GM04504 (cell line): ENCODE measurements around the gene ZNF346.

Experiments
- DNase-seq: peaks from one replicate; pipeline ENCODE4 v3.0.0-alpha.2; 2012; ENCODE audit warnings: low read depth

Gene ZNF346

DNA sequence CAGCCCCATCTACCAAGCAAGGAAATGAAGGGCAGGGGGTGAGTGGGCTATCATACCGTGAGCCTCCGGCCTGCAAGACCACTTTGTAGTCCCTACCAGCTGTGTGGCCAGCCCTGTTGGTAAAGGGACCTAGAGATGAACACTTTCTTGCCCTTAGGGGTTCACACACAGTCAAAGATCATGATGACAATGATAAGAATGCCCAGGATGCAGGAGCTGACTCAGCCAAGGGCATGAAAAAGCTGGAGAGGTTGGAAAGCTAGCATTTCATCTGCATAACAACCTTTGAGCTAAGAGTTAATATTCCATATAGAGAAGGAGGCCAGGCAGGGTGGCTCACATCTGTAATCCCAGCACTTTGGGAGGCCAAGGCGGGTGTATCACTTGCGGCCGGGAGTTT is 45.0 kb downstream of the ZNF346 start:
- DNase-seq: no peak

DNA sequence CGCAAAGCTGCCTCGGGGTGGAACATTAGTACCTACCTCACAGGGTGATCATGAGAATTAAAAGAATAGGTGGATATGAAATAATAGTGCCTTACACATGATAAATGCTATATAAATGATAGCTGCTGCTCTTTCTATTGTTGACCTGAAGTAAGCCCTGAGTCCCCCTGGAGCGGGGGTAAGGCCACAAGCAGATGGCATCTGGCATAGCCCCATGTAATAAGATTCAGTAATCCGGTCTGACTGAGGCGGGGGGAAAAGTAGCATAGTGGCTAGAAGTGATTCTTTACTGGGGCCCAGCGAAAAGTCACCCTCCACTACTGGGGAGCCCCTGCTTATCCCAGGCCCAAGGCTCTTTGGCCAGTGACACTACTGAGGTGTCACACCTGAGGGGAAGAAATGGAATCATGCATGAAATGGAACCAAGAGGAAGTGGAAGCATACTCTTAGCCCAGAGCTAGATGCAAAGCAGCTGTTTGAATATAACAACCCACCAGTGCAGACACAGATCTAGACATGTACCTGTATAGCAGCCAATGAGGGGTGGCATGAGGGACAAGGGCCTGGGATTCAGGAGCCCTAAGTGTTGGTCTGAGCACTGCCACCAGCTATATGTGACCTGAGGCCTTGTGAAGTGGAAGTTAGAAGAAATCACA is 48.2 kb downstream of the ZNF346 start:
- no peak for DNase-seq

DNA sequence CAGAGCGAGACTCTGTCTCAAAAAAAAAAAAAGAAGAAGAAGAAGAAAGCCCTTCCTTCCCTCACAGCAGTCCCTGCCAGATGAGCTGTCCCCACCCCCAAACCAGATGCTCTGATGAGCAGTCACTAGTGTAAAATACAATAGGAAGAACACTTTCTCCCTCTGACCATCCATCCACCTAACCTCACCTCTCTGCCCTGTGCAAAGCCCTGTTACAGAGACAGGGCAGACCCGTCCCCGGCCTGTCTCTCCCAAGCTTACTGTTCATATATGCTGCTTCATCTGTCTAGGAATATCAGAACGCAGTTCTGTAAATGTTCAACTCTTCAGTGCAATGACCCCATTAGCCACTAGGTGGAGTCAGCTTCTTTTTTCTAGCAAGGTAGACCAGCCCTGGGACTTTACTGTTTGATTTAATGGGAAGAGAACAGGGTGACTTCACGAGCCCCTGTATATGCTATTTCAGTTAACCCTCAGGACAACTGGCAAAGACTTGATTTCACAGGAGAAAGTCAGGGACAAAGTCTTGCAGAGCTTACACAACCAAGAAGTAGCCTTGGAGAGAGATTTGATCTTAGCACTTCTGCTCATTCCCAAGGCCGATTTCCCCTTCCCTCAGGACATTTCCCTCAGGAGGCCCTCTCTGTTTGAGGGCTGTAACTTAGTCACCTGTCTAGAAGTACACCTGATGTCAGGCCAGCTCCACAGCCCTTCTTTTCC is 49.3 kb downstream of the ZNF346 start:
- peak; percentile 69 for DNase-seq

DNA sequence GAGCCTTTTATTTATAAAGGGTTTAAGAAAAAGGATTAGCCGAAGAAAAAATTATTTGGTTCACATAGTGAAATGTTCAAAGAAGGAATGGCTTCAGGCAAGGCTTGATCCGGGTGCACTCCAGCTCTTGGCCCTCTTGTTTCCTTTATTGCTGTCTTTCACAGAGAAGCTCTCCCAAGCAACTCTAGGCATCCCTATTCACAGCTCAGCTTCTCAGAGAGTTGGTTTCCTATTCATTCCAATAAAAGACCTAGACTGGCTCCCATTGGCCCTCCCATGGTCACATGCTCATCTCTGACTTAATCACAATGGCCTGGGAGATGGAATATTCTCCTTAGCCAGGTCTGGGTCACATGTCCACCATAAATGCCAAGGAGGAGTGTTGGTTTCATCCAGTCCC is 54.8 kb downstream of the ZNF346 start:
- no peak for DNase-seq

DNA sequence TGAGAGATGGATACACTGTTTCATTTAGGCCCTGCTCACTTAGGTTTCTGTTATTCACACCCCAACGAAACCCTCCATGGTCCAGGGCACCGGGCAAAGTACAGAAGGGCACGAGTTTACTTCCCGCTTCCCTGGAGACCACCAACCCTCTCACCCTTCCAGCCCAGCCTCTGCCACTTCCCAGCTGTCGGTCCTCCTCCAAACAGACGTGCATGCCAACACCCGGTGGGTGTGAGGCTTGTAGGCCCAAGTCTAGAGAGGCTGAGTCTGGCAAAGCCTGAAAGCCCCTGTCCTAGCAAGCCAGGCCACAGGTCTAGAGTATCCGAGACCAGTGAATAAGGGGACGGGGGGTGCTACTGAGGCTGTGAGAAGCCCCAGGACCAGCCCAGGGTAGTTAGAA is 57.1 kb downstream of the ZNF346 start:
- DNase-seq: no peak

DNA sequence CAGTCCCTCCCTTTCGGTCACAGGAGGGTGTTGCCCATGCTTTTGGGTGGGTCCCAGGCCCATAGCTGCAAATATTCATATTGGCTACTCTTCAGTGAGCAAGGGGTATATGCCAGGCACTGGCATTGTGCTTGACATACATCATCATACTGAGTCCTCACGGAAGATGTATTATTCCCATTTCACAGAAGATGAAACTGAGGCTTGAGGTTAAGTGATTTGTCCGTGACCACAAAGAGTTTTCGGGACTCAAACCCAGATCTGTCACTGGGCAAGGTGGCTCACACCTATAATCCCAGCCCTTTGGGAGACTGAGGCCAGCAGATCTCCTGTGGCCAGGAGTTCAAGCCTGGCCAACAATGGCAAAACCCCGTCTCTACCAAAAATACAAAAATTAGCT is 57.8 kb downstream of the ZNF346 start:
- DNase-seq: no peak

DNA sequence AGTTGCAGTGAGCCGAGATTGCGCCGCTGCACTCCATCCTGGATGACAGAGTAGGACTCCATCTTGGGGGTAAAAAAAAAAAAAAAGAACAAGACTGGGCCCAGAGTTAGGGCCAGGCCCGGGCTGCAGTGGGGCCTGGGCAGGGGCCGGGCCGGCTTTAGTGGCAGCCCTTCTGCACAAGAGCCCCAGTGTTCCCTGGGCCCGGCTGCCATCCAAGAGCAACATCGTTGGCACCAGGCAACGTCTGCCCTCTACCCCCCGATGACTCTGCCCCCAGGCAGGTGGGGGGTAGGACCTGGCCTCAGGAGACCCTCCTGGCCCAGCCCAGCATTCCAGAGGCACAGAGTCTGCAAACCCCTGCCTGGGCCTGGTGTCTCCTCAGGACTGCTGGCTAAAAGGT is 59.4 kb downstream of the ZNF346 start:
- no peak for DNase-seq

DNA sequence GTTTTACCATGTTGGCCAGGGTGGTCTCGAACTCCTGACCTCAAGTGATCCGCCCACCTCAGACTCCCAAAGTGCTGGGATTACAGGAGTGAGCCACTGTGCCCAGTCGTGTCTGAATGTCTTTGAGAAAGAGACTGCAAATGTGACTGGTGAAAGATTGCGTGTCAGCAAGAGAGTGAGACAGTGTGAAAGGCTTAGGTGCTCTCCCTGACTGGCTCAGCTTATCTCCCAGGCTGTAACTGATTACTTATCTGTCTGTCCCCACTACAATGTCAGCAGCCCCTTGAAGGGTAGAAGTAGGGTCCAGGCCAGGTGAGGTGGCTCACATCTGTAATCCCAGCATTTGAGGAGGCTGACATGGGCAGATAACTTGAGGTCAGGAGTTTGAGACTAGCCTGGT is 60.9 kb downstream of the ZNF346 start:
- DNase-seq: no peak

DNA sequence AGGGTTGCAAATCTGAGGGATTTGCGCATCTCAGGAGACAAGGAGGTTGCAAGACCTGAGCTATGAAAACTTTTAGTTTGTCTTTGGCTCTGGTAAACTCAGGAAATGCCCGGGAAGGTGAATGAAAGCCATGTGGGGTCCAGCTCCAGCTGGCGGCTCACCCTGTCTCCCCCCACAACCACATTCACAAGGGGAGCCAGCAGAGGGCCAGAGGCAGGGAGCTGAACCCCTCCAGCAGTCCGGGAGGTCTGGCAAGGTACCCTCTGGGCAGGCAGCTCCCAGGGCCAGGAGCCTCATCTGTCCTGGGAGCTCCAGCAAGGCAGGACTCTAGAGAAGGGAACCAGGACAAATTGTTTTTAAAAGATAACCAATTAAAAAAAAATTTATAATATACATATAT is 61.7 kb downstream of the ZNF346 start:
- no peak for DNase-seq

DNA sequence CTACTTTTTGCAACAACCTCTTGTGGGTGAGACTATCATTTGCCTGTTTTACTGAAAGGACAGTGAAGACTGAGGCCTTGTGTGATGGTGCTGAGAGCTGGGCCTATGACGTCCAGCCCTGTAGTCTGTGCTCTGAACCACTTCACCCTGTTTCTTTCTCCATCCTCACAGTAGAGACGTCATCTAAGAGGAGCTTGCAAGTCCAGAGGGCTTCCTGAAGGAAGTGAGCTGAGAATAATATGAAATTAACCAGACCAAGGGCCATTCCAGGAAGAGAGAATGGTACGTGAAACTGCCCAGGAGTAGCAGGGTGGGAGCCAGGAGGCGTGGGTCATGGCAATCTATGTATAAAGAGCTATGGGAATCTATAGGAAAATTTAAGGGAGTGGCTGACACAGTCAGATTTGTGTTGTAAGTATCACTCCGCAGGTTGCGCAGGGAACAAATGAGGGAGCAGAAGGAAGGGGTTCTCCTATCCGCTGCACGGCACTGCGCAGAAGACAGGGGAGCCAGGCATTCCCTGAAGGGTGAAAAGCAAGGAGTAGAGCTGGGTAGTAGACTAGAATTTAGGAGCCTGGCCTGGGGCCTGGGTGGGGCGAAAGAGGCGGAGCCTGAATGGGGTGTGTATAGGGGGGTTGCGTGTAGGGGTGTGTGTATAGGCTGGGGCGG is 63.6 kb downstream of the ZNF346 start:
- DNase-seq: no peak

DNA sequence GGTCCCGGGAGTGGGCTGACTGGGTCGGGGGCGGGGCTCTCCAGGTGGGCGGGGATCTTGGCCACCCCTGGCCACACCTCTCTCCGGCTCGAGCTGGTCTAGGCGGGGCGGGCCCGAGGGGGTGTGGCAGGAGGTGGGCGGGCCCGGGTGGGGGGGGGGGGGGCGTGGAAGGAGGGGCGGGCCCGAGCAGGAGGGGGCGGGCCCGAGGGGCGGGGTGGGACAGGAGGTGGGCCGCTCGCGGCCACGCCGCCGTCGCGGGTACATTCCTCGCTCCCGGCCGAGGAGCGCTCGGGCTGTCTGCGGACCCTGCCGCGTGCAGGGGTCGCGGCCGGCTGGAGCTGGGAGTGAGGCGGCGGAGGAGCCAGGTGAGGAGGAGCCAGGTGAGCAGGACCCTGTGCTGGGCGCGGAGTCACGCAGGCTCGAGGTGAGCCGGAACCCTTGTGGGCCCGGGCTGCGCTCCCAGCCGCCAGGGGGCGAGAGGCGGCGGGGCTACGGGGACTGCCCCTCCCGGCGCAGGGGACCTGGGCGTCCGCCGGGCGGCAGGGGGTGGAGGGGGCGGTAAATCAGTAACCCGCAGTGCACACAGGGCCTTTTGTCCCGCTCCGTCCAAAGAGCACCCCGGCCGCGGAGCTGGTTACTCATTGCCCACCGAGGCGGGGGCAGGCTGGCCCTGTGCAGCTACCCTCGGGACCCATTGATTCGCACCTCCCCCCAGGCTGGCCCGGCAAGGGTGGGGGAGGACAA is 64.3 kb downstream of the ZNF346 start, which contains the start of gene FGFR4:
Gene FGFR4, plus strand, starts transcription at position 262 of the 744 bp plus-strand sequence. CDS start 2,688 bp downstream, outside the sequence.
- DNase-seq: no peak

DNA sequence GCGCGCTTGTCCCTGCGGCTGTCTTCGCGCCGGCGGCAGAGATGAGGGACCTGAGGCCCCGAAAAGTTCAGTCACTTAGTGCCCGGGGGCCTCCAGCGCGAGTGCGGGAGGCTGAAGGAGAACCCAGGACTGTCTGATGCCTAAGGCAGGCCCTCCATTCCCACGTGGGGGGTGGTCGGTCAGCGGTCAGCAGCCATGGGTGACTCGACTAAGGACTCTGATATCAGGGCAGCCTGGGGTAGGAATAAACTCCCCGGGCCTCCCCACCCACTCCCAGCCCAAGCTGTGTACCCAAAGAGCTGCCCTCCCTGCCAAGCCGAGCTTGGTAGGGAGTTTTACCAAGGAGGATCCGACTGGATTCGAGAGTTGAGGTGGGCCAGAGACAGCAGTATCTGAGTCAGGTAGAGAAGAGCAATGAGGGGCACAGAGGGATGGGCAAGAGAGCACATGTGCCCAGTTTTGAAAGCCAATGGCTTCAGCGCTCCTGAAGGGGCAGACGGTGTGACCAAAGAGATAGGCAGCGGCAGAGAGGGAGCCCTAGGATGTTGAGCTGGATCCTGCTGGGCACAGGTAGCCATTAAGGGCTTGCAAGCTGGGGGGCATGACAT is 65.0 kb downstream of the ZNF346 start:
- no peak for DNase-seq

DNA sequence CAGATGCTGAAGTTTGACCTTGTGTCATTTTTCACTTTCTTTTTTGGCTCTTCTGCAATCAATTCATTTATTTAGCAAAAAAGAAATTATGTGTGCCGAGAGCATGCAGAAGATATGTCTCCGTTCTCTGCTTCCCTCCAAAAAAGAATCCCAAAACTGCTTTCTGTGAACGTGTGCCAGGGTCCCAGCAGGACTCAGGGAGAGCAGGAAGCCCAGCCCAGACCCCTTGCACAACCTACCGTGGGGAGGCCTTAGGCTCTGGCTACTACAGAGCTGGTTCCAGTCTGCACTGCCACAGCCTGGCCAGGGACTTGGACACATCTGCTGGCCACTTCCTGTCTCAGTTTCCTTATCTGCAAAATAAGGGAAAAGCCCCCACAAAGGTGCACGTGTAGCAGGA is 66.6 kb downstream of the ZNF346 start:
- DNase-seq: no peak

DNA sequence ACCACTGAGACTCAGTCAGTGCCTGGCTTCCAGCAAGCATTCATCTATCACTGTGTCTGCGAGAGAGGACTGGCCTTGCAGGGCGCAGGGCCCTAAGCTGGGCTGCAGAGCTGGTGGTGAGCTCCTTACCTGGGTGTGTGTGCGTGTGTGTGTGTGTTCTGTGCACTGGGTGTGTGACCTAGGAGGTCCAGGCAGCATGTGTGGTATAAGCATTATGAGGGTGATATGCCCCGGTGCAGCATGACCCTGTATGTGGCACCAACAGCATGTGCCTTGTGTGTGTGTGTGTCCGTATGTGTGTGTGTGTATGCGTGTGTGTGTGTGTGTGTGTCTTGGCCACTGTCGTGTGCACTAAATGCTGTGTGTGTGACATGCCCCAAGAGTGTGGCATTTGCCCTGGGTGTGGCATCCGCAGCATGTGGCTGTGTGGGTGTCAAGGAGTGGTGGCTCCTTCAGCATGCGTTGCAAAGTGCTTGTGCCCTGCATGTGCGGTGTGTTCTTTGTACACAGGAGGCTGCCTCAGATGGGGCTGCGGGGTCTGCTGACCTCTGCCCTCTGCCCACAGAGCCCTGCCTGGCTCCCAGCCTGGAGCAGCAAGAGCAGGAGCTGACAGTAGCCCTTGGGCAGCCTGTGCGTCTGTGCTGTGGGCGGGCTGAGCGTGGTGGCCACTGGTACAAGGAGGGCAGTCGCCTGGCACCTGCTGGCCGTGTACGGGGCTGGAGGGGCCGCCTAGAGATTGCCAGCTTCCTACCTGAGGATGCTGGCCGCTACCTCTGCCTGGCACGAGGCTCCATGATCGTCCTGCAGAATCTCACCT is 67.5 kb downstream of the ZNF346 start:
- no peak for DNase-seq

DNA sequence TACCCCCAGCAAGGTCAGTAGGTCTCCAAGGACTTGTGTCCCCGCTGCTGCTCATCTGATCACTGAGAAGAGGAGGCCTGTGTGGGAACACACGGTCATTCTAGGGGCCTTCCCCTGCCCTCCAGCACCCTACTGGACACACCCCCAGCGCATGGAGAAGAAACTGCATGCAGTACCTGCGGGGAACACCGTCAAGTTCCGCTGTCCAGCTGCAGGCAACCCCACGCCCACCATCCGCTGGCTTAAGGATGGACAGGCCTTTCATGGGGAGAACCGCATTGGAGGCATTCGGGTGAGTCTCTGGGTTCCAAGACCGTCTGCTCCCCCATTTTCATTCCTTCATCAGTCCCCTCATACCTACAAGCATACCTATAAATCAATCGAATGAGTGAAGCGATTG is 68.3 kb downstream of the ZNF346 start:
- DNase-seq: no peak

DNA sequence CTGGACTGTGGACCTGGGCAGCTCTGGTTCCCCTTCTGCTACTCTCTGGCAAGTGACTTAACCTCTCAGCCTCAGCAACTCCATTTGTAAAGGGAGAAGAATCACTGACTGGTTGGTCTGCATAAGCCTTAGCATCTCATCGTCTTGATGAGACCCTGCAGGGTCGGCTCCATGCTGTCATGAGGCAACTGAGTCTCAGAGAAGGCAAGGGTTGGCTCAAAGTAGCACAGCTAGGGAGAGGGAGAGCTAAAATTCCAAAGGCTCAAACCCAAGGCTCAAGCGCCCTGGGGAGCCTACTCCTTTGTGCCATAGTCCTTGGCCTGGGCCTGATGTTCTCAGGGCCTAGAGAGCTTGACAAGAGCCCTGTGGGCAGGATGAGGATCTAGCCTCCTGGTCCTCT is 68.7 kb downstream of the ZNF346 start:
- DNase-seq: no peak

DNA sequence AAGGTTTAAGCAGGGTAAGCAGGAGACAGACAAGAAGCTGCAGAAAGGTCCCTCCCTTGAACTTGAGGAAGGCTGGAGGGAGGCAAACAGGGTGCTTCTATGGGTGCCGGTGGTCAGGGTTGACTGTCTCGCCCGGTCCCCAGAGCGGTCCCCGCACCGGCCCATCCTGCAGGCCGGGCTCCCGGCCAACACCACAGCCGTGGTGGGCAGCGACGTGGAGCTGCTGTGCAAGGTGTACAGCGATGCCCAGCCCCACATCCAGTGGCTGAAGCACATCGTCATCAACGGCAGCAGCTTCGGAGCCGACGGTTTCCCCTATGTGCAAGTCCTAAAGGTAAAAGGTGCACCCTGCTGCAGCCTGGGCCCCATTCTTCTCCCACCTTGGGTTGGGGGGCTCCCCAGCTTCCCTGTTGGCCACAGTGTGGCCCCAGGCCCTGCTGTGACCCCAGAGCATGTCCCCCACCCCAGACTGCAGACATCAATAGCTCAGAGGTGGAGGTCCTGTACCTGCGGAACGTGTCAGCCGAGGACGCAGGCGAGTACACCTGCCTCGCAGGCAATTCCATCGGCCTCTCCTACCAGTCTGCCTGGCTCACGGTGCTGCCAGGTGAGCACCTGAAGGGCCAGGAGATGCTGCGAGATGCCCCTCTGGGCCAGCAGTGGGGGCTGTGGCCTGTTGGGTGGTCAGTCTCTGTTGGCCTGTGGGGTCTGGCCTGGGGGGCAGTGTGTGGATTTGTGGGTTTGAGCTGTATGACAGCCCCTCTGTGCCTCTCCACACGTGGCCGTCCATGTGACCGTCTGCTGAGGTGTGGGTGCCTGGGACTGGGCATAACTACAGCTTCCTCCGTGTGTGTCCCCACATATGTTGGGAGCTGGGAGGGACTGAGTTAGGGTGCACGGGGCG is 69.9 kb downstream of the ZNF346 start:
- no peak for DNase-seq

DNA sequence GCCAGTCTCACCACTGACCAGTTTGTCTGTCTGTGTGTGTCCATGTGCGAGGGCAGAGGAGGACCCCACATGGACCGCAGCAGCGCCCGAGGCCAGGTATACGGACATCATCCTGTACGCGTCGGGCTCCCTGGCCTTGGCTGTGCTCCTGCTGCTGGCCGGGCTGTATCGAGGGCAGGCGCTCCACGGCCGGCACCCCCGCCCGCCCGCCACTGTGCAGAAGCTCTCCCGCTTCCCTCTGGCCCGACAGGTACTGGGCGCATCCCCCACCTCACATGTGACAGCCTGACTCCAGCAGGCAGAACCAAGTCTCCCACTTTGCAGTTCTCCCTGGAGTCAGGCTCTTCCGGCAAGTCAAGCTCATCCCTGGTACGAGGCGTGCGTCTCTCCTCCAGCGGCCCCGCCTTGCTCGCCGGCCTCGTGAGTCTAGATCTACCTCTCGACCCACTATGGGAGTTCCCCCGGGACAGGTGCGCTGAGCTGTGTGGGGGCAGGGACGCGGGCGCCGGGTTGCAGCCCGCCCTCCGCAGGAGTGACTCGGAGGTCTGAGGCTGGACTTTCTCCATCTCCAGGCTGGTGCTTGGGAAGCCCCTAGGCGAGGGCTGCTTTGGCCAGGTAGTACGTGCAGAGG is 70.7 kb downstream of the ZNF346 start:
- no peak for DNase-seq

DNA sequence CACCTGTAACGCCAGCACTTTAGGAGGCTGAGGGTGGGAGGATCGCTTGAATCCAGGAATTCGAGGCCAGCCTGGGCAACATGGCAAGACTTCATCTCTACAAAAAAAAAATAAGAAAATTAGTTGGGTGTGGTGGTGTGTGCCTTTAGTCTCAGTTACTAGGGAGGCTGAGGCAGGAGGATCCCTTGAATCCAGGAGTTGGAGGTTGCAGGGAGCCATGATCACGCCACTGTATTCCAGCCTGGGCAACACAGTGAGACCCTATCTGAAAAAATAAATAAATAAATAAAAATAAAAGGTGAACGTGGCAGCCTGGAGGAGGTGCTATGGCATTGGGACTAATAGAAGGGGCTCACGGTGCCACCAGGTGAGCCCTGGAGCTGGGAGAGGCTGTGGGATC is 71.3 kb downstream of the ZNF346 start:
- DNase-seq: no peak
